ENCODE measurements around the gene SKI. TPM values are rescaled to one million over a fixed set of nuclear protein-coding genes. Genes with fewer than 3 reads are reported as not detected.
"Not testable (repeated sequence)": the region's sequence is repeated elsewhere in the genome, so short reads cannot be mapped to it uniquely, and the experiment has no call there.

Gene SKI
- total RNA-seq, 1 donor from 2014 or later = 18.7 TPM

DNA sequence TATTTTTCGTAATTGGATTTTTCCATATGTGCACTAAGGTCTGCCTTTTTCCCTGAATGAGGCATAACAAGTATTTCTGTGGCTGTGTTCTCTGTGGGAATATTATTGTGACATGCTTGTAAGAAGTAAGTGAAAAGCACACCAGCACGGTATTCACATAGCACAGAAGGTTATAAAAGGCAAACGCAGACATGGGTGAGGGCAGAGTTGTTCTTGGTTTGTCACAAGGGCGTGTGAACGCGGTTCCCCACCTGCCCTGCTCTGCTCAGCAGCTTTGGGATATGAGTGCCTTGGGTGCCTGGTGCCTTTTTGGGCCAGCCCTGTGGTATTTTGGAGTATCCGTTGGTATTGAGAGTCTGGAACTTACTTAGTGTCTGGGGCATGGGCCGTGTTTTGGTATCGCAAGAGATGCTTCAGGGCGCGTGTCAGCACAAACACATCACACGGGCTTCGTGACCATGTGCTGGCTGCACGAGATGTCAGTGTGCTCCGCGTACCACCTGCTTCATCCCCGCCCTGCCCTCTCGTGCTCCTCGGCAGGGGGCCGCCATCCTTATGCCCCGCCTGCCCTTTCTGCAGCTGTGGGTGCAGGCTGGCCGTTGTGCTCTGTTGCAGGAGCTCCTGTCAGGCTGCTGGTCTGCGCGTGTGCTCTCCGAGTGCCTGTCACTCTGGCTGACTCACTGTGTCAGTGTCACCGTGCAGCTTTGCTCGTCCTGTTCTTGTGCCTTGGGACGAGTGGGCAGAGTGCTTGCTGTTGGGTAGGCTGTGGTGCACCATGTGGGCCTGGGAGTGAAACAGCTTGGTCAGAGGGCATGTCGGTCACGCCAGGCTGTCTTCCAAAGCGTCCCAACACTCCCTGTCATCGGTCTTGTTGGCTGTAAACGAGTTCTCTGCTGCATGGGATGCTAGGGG, 15.0 kb downstream of the SKI start:
- DNase-seq (ENCODE audit: low read depth, low spot score) = no peak

DNA sequence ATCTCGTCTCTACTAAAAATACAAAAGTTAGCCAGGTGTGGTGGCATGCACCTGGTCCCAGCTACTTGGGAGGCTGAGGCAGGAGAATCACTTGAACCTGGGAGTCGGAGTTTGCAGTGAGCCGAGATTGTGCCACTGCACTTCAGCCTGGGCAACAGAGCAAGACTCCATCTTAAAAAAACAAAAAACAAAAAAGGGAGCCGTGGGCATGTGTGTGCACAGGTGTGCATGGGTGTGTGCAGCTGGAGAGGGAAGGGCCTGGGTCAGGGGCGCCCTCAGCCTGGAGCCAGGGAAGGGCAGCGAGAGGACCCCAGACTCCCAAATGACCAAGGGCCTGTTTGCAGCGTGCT, 18.9 kb downstream of the SKI start:
- DNase-seq (ENCODE audit: low read depth, low spot score) = not testable (repeated sequence)

DNA sequence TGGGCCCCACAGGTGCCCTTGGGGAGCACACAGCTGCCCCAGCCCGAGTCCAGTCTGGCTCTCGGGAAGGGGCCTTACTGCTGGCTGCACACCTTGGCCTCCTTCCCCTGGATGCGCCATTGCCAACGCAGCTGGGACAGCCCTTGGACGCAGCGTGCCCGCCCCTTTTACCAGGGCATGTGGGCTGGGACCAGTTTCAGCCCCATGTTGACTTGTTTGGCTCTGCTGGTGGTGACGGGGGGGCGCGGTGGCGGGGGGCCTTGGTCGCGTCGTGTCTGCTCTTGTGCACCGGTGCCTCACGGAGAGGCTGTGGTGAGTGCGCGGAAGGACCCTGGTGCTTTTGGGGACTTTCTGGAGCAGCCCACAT, 19.6 kb downstream of the SKI start:
- no peak for DNase-seq (ENCODE audit: low read depth, low spot score)

DNA sequence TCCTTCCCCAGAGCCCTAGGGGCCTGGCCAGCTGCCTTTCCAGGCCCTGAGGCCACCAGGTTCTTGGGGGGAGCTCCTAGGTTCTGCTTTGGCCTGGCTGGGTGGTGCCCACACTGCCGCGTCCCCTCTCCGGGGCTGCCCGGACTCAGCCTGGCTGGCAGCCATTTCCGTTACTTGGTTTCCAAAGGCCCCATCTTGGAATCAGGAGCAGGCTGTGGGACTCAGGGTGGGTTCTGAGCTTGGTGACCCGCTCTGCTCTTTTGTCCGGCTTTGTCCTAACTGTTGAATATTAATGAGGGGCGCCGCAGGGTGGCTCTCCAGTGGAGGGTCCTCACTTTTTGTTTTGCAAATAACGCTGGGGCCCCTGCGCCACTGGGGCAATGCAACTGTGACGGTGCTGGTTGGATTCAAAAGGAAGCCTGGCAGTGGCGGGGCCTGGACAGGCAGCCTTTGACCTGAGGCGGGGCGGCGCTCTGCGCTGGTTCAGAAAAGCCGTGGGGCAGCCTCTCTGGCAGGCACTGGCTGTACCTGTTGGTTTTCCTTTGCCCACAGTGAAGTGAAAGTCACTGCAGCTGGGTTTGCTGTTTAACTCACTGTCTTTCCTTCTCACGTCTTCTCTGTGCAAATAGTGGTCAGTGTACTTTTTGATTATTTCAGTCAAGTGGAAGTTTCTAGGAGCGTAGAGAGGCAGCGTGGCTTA, 20.2 kb downstream of the SKI start:
- no peak for DNase-seq (ENCODE audit: low read depth, low spot score)

DNA sequence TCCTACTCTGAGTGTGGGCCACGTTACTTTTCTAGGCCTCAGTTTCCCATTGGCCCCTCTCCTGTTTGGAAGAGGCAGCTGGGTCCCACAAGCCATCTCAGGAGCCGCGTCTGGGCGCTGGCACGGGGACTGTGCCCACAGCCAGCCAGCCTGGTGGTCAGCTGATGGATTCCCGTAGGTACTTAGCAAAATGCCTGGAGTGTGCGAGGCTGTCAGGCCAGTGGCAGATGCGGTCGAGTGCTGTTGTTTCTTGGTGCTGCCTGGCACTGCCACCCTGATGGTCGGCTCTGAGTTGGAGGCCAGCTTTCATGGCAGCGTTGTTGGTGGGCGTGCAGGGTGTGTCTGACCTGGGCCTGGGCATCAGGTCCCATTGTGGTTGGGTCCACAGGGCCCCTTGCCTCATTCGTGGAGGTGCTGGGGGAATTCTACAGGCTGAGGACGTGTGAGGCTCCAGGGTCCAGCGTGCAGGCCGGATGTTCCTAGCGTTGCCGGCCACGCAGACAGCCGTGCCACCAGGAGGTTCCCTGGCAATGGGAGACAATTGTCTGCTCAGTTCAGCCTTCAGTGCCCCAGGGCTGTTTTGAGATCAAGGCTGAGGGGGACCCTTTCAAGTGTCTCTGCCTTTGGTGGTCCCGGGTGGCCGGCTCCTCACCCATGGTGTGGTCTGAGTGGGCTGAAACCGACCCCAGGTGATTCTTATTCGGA, 20.9 kb downstream of the SKI start:
- DNase-seq (ENCODE audit: low read depth, low spot score) = no peak

DNA sequence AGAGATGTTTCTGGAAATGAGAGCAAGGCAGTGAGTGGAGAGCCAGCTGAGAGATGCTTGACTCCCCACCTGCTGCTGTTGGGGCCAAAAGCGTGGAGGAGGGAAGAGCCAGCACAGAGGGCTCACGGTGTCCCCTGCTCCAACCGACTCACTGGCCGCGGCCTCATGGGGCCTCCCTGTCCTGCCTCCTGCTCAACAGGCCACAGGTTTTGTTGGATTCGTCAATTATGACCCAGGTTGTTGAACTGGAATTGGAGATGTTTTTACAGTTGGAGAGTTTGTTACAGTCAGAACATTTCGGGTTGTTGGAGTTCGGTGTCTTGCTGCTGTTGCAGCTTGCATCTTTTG, 21.4 kb downstream of the SKI start:
- DNase-seq (ENCODE audit: low read depth, low spot score) = no peak

DNA sequence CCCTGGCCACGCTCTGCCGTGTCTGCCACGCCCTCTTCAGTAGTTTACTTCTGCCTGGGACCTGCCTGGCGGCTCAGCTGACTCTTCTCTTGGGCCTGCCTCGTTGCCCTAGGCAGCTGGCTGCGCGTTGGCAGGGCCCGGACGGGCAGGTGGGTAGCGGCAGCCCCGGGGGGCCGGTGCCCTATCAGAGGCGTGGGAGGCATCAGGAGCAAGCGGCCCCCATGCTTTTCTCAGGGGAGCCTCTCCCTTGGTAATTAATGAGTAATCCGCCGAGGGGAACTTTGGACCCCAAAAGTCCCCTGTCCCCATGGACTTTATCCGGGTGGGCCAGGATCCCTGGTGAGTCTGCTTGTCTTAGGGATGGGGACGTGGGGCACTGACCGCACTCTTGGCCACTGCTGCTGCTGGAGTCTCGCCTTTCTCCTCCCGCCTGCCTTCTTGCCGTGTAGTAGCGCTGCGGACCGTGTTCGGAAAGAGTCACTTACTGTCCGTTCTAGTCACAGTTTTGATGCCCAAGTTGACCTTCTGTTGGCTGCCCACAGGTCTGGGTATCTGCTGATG, 22.7 kb downstream of the SKI start:
- no peak for DNase-seq (ENCODE audit: low read depth, low spot score)

DNA sequence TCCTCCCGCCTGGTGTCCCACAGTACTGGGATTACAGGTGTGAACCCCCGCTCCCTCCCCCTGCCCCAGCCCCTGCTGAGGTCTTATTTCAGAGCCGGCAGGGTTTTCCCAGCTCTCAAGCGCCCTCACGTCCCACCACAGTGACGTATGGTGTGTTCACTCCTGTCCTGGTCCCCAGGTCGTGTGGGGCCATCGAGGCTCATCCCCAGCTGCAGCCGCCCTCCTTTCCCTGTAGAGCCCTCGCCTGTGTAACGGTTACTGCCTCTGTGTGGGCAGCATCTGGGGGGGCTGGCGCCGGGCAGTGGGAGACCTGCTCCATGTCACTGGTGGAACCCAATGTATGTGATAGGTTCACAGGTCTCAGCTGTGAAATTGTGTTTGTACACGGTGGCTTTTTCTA, 23.2 kb downstream of the SKI start:
- DNase-seq (ENCODE audit: low read depth, low spot score) = no peak

DNA sequence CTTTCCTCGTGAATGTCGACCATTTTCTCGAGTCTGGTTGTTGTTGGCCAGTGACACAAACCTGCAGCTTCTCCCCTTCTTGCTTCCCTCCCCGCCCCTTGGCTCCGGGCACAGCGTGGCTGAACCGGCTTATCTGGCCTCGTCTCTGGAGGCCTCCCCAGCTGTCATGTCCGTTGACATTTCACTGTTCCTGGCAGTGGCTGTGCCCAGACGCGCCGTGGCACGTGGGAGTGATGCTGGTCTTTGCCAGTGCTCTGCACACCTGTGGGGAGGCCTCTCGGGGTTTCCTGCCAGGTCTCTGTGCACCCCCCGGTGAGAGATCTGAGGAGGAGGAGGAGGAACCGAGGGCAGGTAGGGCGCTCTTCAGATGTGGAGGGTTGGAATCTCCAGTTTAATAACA, 23.7 kb downstream of the SKI start:
- DNase-seq (ENCODE audit: low read depth, low spot score) = no peak

DNA sequence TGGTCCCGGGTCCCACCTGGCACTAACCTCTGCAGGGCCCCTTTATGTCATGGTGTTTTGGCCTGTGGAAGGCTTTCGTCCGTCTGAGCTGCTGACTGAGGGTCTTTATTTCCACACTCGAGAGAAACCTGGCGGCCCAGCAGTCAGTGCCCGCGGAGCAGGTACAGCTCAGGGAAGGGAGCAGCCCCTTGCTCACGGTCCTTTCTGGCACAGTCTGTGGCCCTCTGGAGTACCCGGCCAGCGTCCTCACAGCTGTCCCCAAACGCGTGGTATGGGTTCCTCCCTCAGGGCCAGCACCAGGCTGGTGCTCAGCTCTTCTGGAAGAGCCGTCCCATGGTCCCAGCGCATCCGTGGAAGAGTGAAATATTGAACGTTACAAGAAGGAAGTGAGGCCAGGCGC, 24.3 kb downstream of the SKI start:
- no peak for DNase-seq (ENCODE audit: low read depth, low spot score)

DNA sequence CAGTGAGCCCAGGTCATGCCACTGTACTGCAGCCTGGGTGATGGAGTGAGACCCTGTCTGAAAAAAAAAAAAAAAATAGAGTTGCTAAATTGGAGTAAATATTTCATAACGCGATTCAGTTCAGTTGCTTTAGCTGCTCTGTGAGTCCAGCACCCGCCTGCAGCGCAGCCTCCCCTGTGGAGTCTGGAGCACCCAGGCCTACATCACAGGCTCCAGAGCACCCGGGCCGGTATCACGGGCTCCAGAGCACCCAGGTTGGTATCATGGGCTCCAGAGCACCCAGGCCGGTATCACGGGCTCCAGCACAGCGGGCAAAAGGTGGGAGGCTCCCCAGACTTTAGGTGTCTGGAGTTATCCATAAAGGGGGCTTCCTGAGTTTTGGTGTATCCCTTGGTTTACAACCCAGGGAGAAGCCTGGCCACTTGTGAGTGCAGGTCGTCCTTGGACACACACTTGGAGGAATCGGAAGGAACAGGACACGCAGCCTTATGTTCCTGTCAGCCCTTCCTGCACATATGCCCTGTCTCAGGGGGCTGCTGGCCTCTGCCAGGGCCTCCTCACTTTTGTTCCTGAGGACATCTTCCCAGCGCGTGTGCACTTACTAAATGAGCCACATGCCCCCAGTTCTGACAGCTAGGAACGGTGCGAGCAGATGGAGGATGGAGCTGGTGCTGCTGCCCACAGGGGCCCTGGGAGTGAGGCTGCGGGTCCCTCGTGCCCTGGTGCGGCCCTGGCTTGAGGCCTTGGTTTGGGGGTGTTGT, 25.1 kb downstream of the SKI start:
- DNase-seq (ENCODE audit: low read depth, low spot score) = no peak

DNA sequence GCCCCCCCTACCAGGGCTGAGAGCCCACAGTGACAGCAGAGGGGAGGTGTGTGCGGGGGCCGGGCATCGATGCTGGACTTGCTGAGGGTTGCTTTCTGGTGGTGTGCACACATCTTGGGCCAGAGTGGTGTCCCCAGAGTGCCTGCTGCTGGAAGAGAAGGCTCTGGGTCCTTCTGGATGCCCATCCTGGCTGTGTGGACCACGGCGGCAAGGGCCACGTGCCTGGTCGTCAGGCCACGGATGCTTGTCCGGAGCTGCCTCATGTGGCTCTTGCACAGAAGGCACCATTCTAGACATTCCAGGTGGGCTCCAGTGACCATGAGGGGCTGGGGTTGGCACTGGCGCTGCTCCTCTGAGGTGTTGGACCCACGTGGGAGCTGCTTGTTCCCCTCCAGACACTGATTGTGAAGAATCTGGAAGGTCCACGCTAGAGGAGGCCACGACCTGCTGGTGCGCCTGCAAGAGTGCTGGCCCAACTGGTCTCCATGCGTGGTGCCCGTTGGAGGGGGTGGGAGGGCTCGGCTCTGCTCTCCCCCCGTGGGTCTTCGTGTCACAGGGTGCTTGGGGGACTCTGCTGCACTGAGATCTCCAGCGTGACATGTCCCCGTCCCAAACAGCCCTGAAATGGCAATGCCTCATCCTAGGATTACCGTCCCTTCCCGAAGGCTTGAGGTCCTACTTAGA, 25.8 kb downstream of the SKI start:
- no peak for DNase-seq (ENCODE audit: low read depth, low spot score)

DNA sequence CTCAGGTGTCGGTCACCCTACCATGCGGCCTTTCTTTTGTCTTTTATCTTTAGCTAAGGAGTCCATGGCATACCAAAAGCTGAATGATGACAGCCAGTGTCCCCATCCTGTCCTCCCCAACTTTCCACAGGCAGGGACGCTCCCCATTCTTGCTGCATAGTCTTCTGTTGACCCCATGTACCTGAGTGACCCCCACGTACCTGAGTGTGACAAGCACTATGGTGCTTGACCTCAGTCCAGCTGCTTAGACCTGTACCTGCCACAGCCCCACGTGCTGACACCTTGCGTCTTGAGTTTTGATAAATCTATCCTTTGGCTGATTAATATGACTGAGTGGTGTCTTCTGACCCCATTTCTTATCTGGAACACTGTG, 26.9 kb downstream of the SKI start:
- DNase-seq (ENCODE audit: low read depth, low spot score) = no peak

DNA sequence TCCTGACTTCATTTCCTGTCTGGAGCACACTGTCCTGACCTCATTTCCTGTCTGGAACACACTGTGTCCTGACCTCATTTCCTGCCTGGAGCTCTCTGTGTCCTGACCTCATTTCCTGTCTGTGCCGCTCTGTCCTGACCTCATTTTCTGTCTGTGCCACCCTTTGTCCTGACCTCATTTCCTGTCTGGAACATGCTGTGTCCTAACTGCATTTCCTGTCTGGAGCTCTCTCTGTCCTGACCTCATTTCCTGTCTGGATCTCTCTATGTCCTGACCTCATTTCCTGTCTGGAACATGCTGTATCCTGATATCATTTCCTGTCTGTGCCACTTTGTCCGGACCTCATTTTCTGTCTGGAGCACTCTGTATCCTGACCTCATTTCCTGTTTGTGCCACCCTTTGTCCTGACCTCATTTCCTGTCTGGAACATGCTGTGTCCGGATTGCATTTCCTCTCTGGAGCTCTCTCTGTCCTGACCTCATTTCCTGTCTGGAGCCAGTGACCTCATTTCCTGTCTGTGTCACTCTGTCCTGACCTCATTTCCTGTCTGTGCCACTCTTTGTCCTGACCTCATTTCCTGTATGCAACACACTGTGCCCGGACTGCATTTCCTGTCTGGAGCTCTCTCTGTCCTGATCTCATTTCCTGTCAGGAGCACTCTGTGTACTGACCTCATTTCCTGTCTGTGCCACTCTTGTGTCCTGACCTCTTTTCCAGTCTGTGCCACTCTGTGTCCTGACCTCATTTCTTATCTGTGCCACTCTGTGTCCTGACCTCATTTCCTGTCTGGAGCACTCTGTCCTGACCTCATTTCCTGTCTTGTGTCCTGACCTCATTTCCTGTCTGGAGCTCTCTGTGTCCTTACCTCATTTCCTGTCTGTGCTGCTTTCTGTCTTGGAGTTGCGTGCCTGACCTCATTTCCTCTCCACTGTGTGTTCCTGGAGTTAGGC, 27.6 kb downstream of the SKI start:
- peak; percentile 47 for DNase-seq (ENCODE audit: low read depth, low spot score)

DNA sequence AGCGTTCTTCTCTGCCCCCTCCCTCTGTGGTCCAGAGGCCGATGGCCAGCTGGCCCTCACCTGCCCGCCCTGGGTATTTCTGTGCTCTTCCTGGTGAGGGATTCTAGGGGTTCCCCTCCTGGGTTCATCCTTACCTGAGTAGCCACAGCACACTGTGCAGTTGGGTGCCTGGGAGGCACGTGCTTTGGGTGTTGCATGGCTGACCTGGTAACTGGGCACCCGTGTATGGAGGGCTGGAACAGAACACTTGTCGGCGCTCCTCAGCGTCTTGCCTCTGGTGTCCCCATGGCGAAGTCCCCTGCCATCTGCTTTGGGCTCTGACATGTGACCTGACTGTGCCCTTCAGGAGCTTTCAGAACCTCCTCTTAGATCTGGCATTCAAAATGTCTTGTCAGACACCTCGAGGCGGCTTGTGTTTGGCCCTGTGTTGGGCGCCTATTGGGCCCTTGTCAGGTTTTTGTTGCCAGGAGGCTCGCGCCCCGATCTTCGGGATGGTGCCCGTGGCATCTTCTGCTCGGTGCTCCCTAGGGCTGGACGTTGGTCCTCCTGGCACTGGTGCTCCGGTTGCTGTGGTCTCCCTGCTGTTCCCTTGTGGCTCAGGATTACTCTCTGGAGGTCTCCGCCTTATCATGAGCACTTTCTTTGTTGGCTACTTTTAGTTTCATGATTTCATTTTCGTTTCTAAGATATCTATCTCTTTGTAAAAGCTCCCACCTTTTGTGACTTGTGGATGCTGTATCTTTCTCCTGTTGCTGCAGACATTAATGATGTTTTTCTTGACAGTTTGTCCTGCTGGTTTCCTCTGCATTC, 28.5 kb downstream of the SKI start:
- no peak for DNase-seq (ENCODE audit: low read depth, low spot score)

DNA sequence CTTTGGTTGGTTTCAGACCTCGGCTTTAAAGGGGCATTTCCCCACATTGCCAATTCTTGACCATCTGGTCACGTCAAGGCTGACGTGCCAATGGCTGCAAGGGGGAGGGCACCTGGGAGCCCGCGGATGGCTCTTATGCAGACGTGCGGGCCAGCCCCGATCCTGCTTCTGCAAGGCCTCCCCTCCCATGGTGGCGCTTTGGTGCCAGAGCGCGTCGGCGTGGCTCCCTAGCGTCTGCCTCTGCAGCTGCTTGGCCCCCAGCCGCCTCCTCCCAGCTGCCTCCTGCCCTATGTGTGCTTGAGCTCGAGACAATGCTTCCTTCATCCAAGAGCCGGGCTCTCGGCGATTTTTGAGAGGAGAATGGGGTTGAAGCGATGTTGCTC, 29.1 kb downstream of the SKI start:
- DNase-seq (ENCODE audit: low read depth, low spot score) = no peak

DNA sequence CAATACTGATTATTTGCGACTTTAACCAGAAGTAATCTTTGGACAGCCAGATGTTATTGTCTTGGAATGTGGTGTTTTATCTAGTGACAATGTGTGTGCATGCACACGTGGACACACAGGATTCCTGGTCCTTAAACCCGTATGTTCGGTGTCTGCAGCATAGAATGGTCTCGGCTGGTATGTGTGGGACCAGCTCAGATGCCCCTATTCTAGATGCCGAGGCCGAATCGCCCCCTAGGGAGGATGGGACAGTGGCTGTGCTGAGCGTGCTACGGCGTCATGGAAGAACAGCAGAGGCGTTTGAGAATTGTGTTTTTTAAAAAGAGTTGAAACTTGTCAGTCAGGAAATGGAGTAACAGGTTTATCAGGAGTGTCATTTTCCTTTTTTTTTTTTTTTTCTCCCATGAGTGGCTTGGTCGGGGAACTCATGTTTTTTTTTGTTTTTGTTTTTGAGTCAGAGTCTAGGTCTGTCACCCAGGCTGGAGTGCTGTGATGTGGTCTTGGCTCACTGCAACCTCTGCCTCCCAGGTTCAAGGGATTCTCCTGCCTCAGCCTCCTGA, 30.1 kb downstream of the SKI start:
- no peak for DNase-seq (ENCODE audit: low read depth, low spot score)

DNA sequence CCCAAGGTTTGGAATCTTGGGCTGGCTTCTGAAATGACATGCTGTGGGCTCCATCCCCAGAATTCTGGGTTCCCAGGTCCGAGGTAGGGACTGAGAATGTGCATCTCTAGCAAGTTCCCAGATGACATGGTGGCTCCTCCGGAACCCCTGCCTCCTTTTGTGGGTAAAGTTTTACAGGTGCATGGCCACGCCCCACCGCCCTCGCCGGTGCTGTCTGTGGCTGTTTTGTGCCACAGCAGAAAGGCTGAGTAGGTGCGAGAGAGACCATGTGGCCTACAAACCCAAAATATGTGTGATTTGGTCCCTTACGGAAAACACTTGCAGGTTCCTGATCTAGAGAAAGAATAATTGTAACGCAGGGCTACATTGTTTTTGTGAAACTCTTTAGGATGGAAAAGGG, 30.9 kb downstream of the SKI start:
- DNase-seq (ENCODE audit: low read depth, low spot score) = no peak

Data from pulmonary artery endothelial cell (primary cell).